Activated naive CD4-positive, alpha-beta T cell treated with anti-CD3 and anti-CD28 coated beads, Interleukin-2, amount 50 U/mL, for 24 hours (primary cell): ENCODE results near the gene MYO19.
"Not testable (repeated sequence)": the region's sequence is repeated elsewhere in the genome, so short reads cannot be mapped to it uniquely, and the experiment has no call there.

Experiments
- H3K27ac Mint-ChIP-seq: one replicate; pipeline ENCODE4 v1.8.0; 2021; ENCODE audit warnings: mild to moderate bottlenecking, mixed read lengths
- H3K27me3 Mint-ChIP-seq: one replicate; pipeline ENCODE4 v1.8.0; 2021; ENCODE audit warnings: mixed read lengths
- H3K36me3 Mint-ChIP-seq: one replicate; pipeline ENCODE4 v1.8.0; 2021; ENCODE audit warnings: mixed read lengths
- H3K4me1 Mint-ChIP-seq: one replicate; pipeline ENCODE4 v1.8.0; 2021; ENCODE audit warnings: mixed read lengths
- H3K4me3 Mint-ChIP-seq: one replicate; pipeline ENCODE4 v1.8.0; 2021; ENCODE audit warnings: mild to moderate bottlenecking, mixed read lengths
- H3K9me3 Mint-ChIP-seq: one replicate; pipeline ENCODE4 v1.8.0; 2021; ENCODE audit warnings: mixed read lengths

Gene MYO19

GRCh38 chr17:36469733-36470132 is 64.9 kb downstream of the MYO19 start:
- Mint-ChIP-seq H3K27me3 (peaks cover 26% of the 10 kb centered on the region), H3K9me3 (no peaks in the 10 kb centered on the region), H3K4me1 (no peaks in the 10 kb centered on the region), H3K36me3 (peaks cover 2% of the 10 kb centered on the region), H3K27ac (no peak overlapping the region), H3K4me3 (no peak overlapping the region)

GRCh38 chr17:36468903-36469635 is 65.6 kb downstream of the MYO19 start:
- Mint-ChIP-seq H3K9me3 (no peaks in the 10 kb centered on the region), H3K27ac (no peak overlapping the region), H3K4me3 (no peak overlapping the region), H3K27me3 (peaks cover 26% of the 10 kb centered on the region), H3K4me1 (no peaks in the 10 kb centered on the region), H3K36me3 (peaks cover 2% of the 10 kb centered on the region)

GRCh38 chr17:36464765-36465088 is 69.9 kb downstream of the MYO19 start:
- H3K4me3 Mint-ChIP-seq, result no peak overlapping the region
- no peaks in the 10 kb centered on the region for H3K9me3 Mint-ChIP-seq
- H3K4me1 Mint-ChIP-seq, result no peaks in the 10 kb centered on the region
- H3K27me3 Mint-ChIP-seq, result peaks cover 40% of the 10 kb centered on the region
- H3K27ac Mint-ChIP-seq, result no peak overlapping the region
- H3K36me3 Mint-ChIP-seq, result peaks cover 2% of the 10 kb centered on the region

- Mint-ChIP-seq H3K4me3 (no peak overlapping the region), H3K27me3 (peaks cover 41% of the 10 kb centered on the region), H3K27ac (no peak overlapping the region), H3K4me1 (no peaks in the 10 kb centered on the region), H3K9me3 (no peaks in the 10 kb centered on the region), H3K36me3 (peaks cover 2% of the 10 kb centered on the region)
Measured at GRCh38 chr17:36463916-36464764, 70.5 kb downstream of the MYO19 start.

- H3K4me3 Mint-ChIP-seq, result no peak overlapping the region
- H3K4me1 Mint-ChIP-seq, result no peaks in the 10 kb centered on the region
- H3K9me3 Mint-ChIP-seq, result no peaks in the 10 kb centered on the region
- no peak overlapping the region for H3K27ac Mint-ChIP-seq
- peaks cover 31% of the 10 kb centered on the region for H3K27me3 Mint-ChIP-seq
- peaks cover 2% of the 10 kb centered on the region for H3K36me3 Mint-ChIP-seq
Measured at GRCh38 chr17:36461330-36462110, 73.1 kb downstream of the MYO19 start.

- peaks cover 25% of the 10 kb centered on the region for H3K27me3 Mint-ChIP-seq
- no peaks in the 10 kb centered on the region for H3K36me3 Mint-ChIP-seq
- no peaks in the 10 kb centered on the region for H3K4me1 Mint-ChIP-seq
- no peaks in the 10 kb centered on the region for H3K9me3 Mint-ChIP-seq
- H3K27ac Mint-ChIP-seq, result no peak overlapping the region
- H3K4me3 Mint-ChIP-seq, result no peak overlapping the region
Measured at GRCh38 chr17:36460265-36460937, 74.3 kb downstream of the MYO19 start.

- Mint-ChIP-seq H3K4me3 (no peak overlapping the region), H3K4me1 (no peaks in the 10 kb centered on the region), H3K27ac (no peak overlapping the region), H3K36me3 (no peaks in the 10 kb centered on the region), H3K27me3 (peaks cover 21% of the 10 kb centered on the region), H3K9me3 (no peaks in the 10 kb centered on the region)
Measured at GRCh38 chr17:36459601-36460000, 75.1 kb downstream of the MYO19 start.

- Mint-ChIP-seq H3K27ac (no peak overlapping the region), H3K9me3 (no peaks in the 10 kb centered on the region), H3K4me1 (no peaks in the 10 kb centered on the region), H3K36me3 (no peaks in the 10 kb centered on the region), H3K4me3 (no peak overlapping the region), H3K27me3 (peaks cover 21% of the 10 kb centered on the region)
Measured at GRCh38 chr17:36459045-36459444, 75.6 kb downstream of the MYO19 start.

GRCh38 chr17:36457701-36458100 is 77.0 kb downstream of the MYO19 start:
- H3K27ac Mint-ChIP-seq, H3K4me1 Mint-ChIP-seq, H3K9me3 Mint-ChIP-seq, H3K36me3 Mint-ChIP-seq, H3K4me3 Mint-ChIP-seq: not testable (repeated sequence)
- H3K27me3 Mint-ChIP-seq, result peaks cover 13% of the 10 kb centered on the region

- H3K9me3 Mint-ChIP-seq, H3K27me3 Mint-ChIP-seq, H3K27ac Mint-ChIP-seq, H3K4me1 Mint-ChIP-seq, H3K36me3 Mint-ChIP-seq, H3K4me3 Mint-ChIP-seq: not testable (repeated sequence)
Measured at GRCh38 chr17:36452888-36453287, 81.8 kb downstream of the MYO19 start.

GRCh38 chr17:36449997-36450396 is 84.7 kb downstream of the MYO19 start:
- not testable (repeated sequence) for H3K4me1 Mint-ChIP-seq, H3K27me3 Mint-ChIP-seq, H3K9me3 Mint-ChIP-seq, H3K36me3 Mint-ChIP-seq, H3K27ac Mint-ChIP-seq, H3K4me3 Mint-ChIP-seq
